Forelimb muscle (tissue), 1 donor: Measurements from ENCODE around the gene ADIRF. TPM values are rescaled to one million over a fixed set of nuclear protein-coding genes. Genes with fewer than 3 reads are reported as not detected.

Source experiments
- DNase-seq: peaks from one replicate; pipeline ENCODE4 v3.0.0-alpha.2; 2013; ENCODE audit warnings: low read depth
- polyA plus RNA-seq: library from polyadenylated mRNA; unstranded; fragments of 120-200 nt; gene quantifications from one replicate; pipeline ENCODE4 v1.2.1, GENCODE V29; 2013; ENCODE audit not compliant: insufficient read length

Gene ADIRF
- polyA plus RNA-seq, 1 donor: 3.4 TPM

- DNase-seq: no peak
Observed at GRCh38 chr10:86960003-86960862, 8.0 kb upstream of the ADIRF start.

- DNase-seq: no peak
Observed at GRCh38 chr10:86960863-86961434, 7.3 kb upstream of the ADIRF start.

GRCh38 chr10:86961481-86962091 lies 6.7 kb upstream of the ADIRF start:
- DNase-seq: no peak

GRCh38 chr10:86962136-86962980 lies 5.9 kb upstream of the ADIRF start:
- DNase-seq: no peak

- no peak for DNase-seq
Observed at GRCh38 chr10:86962981-86963310, 5.3 kb upstream of the ADIRF start.

GRCh38 chr10:86963341-86963919 lies 4.9 kb upstream of the ADIRF start:
- DNase-seq: no peak

GRCh38 chr10:86964061-86964846 lies 4.0 kb upstream of the ADIRF start:
- DNase-seq: no peak

- no peak for DNase-seq
Observed at GRCh38 chr10:86964847-86965190, 3.5 kb upstream of the ADIRF start.

- no peak for DNase-seq
Observed at GRCh38 chr10:86965986-86966654, 2.2 kb upstream of the ADIRF start.

GRCh38 chr10:86967481-86967941 lies 771 bp upstream of the ADIRF start:
- no peak for DNase-seq

- DNase-seq: no peak
Observed at GRCh38 chr10:86968994-86969355, 693 bp downstream of the ADIRF start.

- DNase-seq: no peak
Observed at GRCh38 chr10:86969421-86970041, 1.2 kb downstream of the ADIRF start.

GRCh38 chr10:86970162-86970981 lies 2.1 kb downstream of the ADIRF start:
- no peak for DNase-seq

- no peak for DNase-seq
Observed at GRCh38 chr10:86970982-86971231, 2.6 kb downstream of the ADIRF start.

- no peak for DNase-seq
Observed at GRCh38 chr10:86971232-86971991, 3.1 kb downstream of the ADIRF start.

- no peak for DNase-seq
Observed at GRCh38 chr10:86972613-86973380, 4.5 kb downstream of the ADIRF start.

GRCh38 chr10:86974484-86974883 lies 6.2 kb downstream of the ADIRF start:
- no peak for DNase-seq
